GM23248 (cell line): ENCODE results near the gene TSSC4. TPM values are rescaled to one million over a fixed set of nuclear protein-coding genes. Genes with fewer than 3 reads are reported as not detected.
A peak's percentile ranks its signal among the peaks of the same experiment; 100 is the strongest.

Source experiments
- DNase-seq: peaks from one replicate; pipeline ENCODE4 v3.0.0-alpha.2; 2015
- H2AFZ ChIP-seq: fragments of 200-600 bp; sonication (generic); 2 replicates; pipeline ENCODE4 v1.6.1; 2016; ENCODE audit warnings: antibody characterized with exemption
- H3F3A ChIP-seq: fragments of 200-600 bp; sonication (generic); 2 replicates; pipeline ENCODE4 v1.6.1; 2016; ENCODE audit warnings: mild to moderate bottlenecking, antibody characterized with exemption, mixed run types; ENCODE audit not compliant: insufficient read depth
- H3K27ac ChIP-seq: fragments of 200-600 bp; sonication (generic); 2 replicates; pipeline ENCODE4 v1.5.1; 2016; ENCODE audit warnings: mild to moderate bottlenecking
- H3K27me3 ChIP-seq: fragments of 200-600 bp; sonication (generic); replicated peaks from 2 replicates; pipeline ENCODE4 v1.6.1; 2016; ENCODE audit warnings: mild to moderate bottlenecking; ENCODE audit not compliant: insufficient read depth
- H3K36me3 ChIP-seq: fragments of 200-600 bp; sonication (generic); 2 replicates; pipeline ENCODE4 v1.6.1; 2016; ENCODE audit warnings: low read depth, mild to moderate bottlenecking
- H3K4me1 ChIP-seq: fragments of 200-600 bp; sonication (generic); 2 replicates; pipeline ENCODE4 v1.6.1; 2016; ENCODE audit warnings: mild to moderate bottlenecking; ENCODE audit not compliant: insufficient read depth
- H3K4me2 ChIP-seq: fragments of 200-600 bp; sonication (generic); one replicate; pipeline ENCODE4 v1.6.1; 2016; ENCODE audit warnings: mild to moderate bottlenecking; ENCODE audit not compliant: unreplicated experiment
- H3K4me3 ChIP-seq: fragments of 200-600 bp; sonication (generic); 2 replicates; pipeline ENCODE4 v1.5.1; 2016; ENCODE audit warnings: mild to moderate bottlenecking
- H3K79me2 ChIP-seq: fragments of 200-600 bp; sonication (generic); 2 replicates; pipeline ENCODE4 v1.6.1; 2016; ENCODE audit warnings: mild to moderate bottlenecking; ENCODE audit not compliant: insufficient read depth
- H3K9ac ChIP-seq: fragments of 200-600 bp; sonication (generic); 2 replicates; pipeline ENCODE4 v1.6.1; 2016; ENCODE audit warnings: mild to moderate bottlenecking
- H3K9me2 ChIP-seq: fragments of 200-600 bp; sonication (generic); 2 replicates; pipeline ENCODE4 v1.6.1; 2016; ENCODE audit warnings: mixed run types, mild to moderate bottlenecking, moderate library complexity; ENCODE audit not compliant: insufficient read depth
- H3K9me3 ChIP-seq: fragments of 200-600 bp; sonication (generic); one replicate; pipeline ENCODE4 v1.6.1; 2017; ENCODE audit warnings: low read depth
- H4K20me1 ChIP-seq: fragments of 200-600 bp; sonication (generic); 2 replicates; pipeline ENCODE4 v1.6.0; 2016; ENCODE audit not compliant: insufficient read depth
- EZH2 ChIP-seq: fragments of 200-600 bp; sonication (generic); IDR thresholded peaks from 2 replicates; pipeline ENCODE4 v1.6.1; 2018; ENCODE audit warnings: antibody characterized with exemption, mild to moderate bottlenecking; ENCODE audit not compliant: insufficient read depth, poor library complexity, severe bottlenecking
- EZH2phosphoT487 ChIP-seq: fragments of 200-600 bp; sonication (generic); IDR thresholded peaks from 2 replicates; pipeline ENCODE4 v1.6.1; 2018; ENCODE audit warnings: antibody characterized with exemption, moderate library complexity, mild to moderate bottlenecking, low read depth; ENCODE audit not compliant: insufficient read depth
- WGBS, 2 experiments: methylation state at CpG; one replicate each; pipeline ENCODE4 v1.1.6; 2015 to 2017; ENCODE audit warnings: low lambda C conversion rate in 2 of 2, low coverage in 1 of 2; ENCODE audit errors: missing lambda C conversion rate in 2 of 2; 5-methylcytosine and 5-hydroxymethylcytosine counted together
- in situ Hi-C: fragments of 300-500 bp; cut with MboI; formaldehyde crosslinking; loops from 2 replicates; pipeline ENCODE4 v1.15.0; 2020
- polyA plus RNA-seq: library from polyadenylated mRNA; unstranded; fragments of >200 nt; fragmentation: Nextera tagmentation; extraction: Ambion mirVana; gene quantifications from 2 replicates; pipeline ENCODE4 v1.2.1, GENCODE V29; 2016
- total RNA-seq: library from RNA; depleted of rRNA; stranded (reverse); fragments of >200 nt; shearing (Covaris generic); gene quantifications from 2 replicates; pipeline ENCODE4 v1.2.3, GENCODE V29; 2014

Gene TSSC4
- total and polyA plus RNA-seq, 2 experiments from 2014 or later = 44.4 to 61.8 TPM

GRCh38 chr11:2400762-2401435, 349 bp downstream of the TSSC4 start:
- WGBS, 2 experiments = 1% methylated on average over 53 to 54 of the region's 55 CpGs
- Histone ChIP-seq H3K4me2 (peak overlapping the region; percentile 97), H3K36me3 (peaks cover 10% of the 10 kb centered on the region; the same call in 1 of the 2 replicates), H3F3A (peaks cover 24% of the 10 kb centered on the region), H3K27me3 (no peaks in the 10 kb centered on the region), H3K4me1 (peaks cover 20% of the 10 kb centered on the region), H3K9me2 (no peaks in the 10 kb centered on the region), H3K79me2 (peaks cover 53% of the 10 kb centered on the region), H3K4me3 (peak overlapping the region; percentile 89), H2AFZ (peak overlapping the region; percentile 57), H3K9ac (peak overlapping the region; percentile 93), H3K9me3 (no peaks in the 10 kb centered on the region), H3K27ac (peak overlapping the region; percentile 72), H4K20me1 (no peaks in the 10 kb centered on the region)
- no peak for TF ChIP-seq EZH2phosphoT487
- no peak for TF ChIP-seq EZH2
- peak; percentile 55 for DNase-seq
- in situ Hi-C loops = no loop called here

GRCh38 chr11:2401436-2401984, 960 bp downstream of the TSSC4 start:
- Histone ChIP-seq H3K9ac (peak overlapping the region; percentile 93), H2AFZ (no peak overlapping the region), H3K9me3 (no peaks in the 10 kb centered on the region), H3K27me3 (no peaks in the 10 kb centered on the region), H3K4me3 (peak overlapping the region; percentile 89), H3F3A (peaks cover 24% of the 10 kb centered on the region), H3K79me2 (peaks cover 51% of the 10 kb centered on the region), H4K20me1 (no peaks in the 10 kb centered on the region), H3K36me3 (peaks cover 10% of the 10 kb centered on the region; the same call in 1 of the 2 replicates), H3K4me2 (peak overlapping the region; percentile 97), H3K9me2 (no peaks in the 10 kb centered on the region), H3K27ac (peak overlapping the region; percentile 72), H3K4me1 (peaks cover 20% of the 10 kb centered on the region)
- no peak for DNase-seq
- WGBS, 2 experiments = 18 to 20% methylated on average over 12 of the region's 12 CpGs
- in situ Hi-C loops = no loop called here
- no peak for TF ChIP-seq EZH2
- TF ChIP-seq EZH2phosphoT487 = no peak

- Histone ChIP-seq H3K4me1 (peaks cover 20% of the 10 kb centered on the region), H2AFZ (no peak overlapping the region), H3K4me3 (peak overlapping the region; percentile 89), H3K9me2 (no peaks in the 10 kb centered on the region), H4K20me1 (no peaks in the 10 kb centered on the region), H3F3A (peaks cover 24% of the 10 kb centered on the region), H3K79me2 (peaks cover 46% of the 10 kb centered on the region), H3K4me2 (peak overlapping the region; percentile 97), H3K9me3 (no peaks in the 10 kb centered on the region), H3K9ac (peak overlapping the region; percentile 93), H3K27ac (no peak overlapping the region), H3K27me3 (no peaks in the 10 kb centered on the region), H3K36me3 (peaks cover 10% of the 10 kb centered on the region; the same call in 1 of the 2 replicates)
- no peak for TF ChIP-seq EZH2phosphoT487
- no peak for TF ChIP-seq EZH2
- in situ Hi-C loops = no loop called here
- 85 to 86% methylated on average over 13 of the region's 13 CpGs for WGBS, 2 experiments
- no peak for DNase-seq
These were observed 1.6 kb downstream of the TSSC4 start for GRCh38 chr11:2402106-2402505.

GRCh38 chr11:2402890-2403645, 2.5 kb downstream of the TSSC4 start:
- H3K4me1 ChIP-seq = peaks cover 20% of the 10 kb centered on the region
- H3K9ac ChIP-seq = no peak overlapping the region
- no peak overlapping the region for H3K27ac ChIP-seq
- DNase-seq = no peak
- in situ Hi-C loops = no loop called here
- no peaks in the 10 kb centered on the region for H3K27me3 ChIP-seq
- H3F3A ChIP-seq = peaks cover 18% of the 10 kb centered on the region
- H3K9me2 ChIP-seq = no peaks in the 10 kb centered on the region
- H4K20me1 ChIP-seq = no peaks in the 10 kb centered on the region
- TF ChIP-seq EZH2 (no peak), EZH2phosphoT487 (no peak)
- no peak overlapping the region for H3K4me2 ChIP-seq
- H3K79me2 ChIP-seq = peaks cover 40% of the 10 kb centered on the region
- WGBS, 2 experiments = 77 to 78% methylated on average over 30 of the region's 31 CpGs
- no peak overlapping the region for H2AFZ ChIP-seq
- H3K9me3 ChIP-seq = no peaks in the 10 kb centered on the region
- peaks cover 4% of the 10 kb centered on the region; the same call in 1 of the 2 replicates for H3K36me3 ChIP-seq
- no peak overlapping the region for H3K4me3 ChIP-seq
